Measurements from ENCODE around the gene METTL17. TPM values are rescaled to one million over a fixed set of nuclear protein-coding genes. Genes with fewer than 3 reads are reported as not detected.
A peak's percentile ranks its signal among the peaks of the same experiment; 100 is the strongest.
"Not testable (repeated sequence)": the region's sequence is repeated elsewhere in the genome, so short reads cannot be mapped to it uniquely, and the experiment has no call there.

METTL17 gene
- 100 to 1,000 TPM in 2 of 4 donors, 10 to 100 TPM in 2; 82.8 to 164 (median 114) TPM for total RNA-seq

- TF ChIP-seq POLR2A (IDR thresholded peaks at IDR 0.05) (peak in 1 of 2 donors; percentile 66), CTCF (IDR thresholded peaks at IDR 0.05) (peak in 2 of 6 experiments; percentile 27 to 35)
- WGBS, 2 donors = 0 to 2% methylated on average over 17 to 31 of the region's 42 CpGs
Measured at GRCh38 chr14:20989787-20990600, at the start of gene METTL17. TSS of gene METTL17 (plus strand) at chr14:20989980. CDS start at chr14:20990003, 23 bp downstream.

DNA sequence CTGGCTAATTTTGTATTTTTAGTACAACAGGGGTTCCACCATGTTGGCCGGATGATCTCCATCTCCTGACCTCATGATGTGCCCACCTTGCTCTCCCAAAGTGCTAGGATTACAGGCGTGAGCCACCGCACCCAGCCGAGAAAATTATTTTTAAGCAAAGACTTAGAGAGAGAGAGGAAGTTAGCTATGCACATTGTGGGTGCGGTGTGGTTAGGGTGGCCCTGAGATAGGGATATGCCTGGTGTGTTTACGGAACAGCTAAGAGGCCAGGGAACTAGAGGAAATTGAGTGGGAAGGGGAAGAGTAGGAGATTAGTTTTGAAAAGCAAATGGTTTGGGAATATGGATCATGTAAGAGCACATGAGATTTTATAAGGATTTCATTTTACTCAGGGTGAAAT lies 44.6 kb upstream of the METTL17 start:
- H3K27me3 ChIP-seq; DNase-seq; H3K27ac ChIP-seq; intact Hi-C loops (cut with DNase I); H3K4me1 ChIP-seq; H3K4me3 ChIP-seq (replicated peaks in 1 of 3); H3K9me3 ChIP-seq; H3K36me3 ChIP-seq: not testable (repeated sequence)
- 80 to 87% methylated on average over 6 of the region's 6 CpGs for WGBS, 2 donors

More at GRCh38 chr14:20989787-20990600, at the start of gene METTL17:
- Histone ChIP-seq H3K27ac (peak within 1 kb of the TSS; percentile 67 to 93 (median 86)), H3K27me3 (no peaks in the 10 kb centered on the region), H3K4me1 (peaks cover 14 to 20% of the 10 kb centered on the region in 2 donors), H3K36me3 (peaks cover 20 to 28% of the 10 kb centered on the region in 2 donors), H3K9me3 (no peaks in the 10 kb centered on the region), H3K4me3 (replicated peaks in 1 of 3) (peak within 1 kb of the TSS; percentile 73 to 78 (median 73))
- peak; percentile 94 for DNase-seq
- intact Hi-C loops (cut with DNase I) = no loop called here

GRCh38 chr14:20946707-20947106 lies 43.1 kb upstream of the METTL17 start:
- H3K27ac ChIP-seq; H3K4me3 ChIP-seq (replicated peaks in 1 of 3); H3K9me3 ChIP-seq; H3K4me1 ChIP-seq; H3K27me3 ChIP-seq; DNase-seq; intact Hi-C loops (cut with DNase I); H3K36me3 ChIP-seq: not testable (repeated sequence)
- 83 to 86% methylated on average over 5 to 6 of the region's 9 CpGs for WGBS, 2 donors

GRCh38 chr14:20954736-20955537 lies 34.8 kb upstream of the METTL17 start, which contains the start of gene RNASE2:
TSS of gene RNASE2 (plus strand) at chr14:20955487. CDS start at chr14:20955772, 285 bp downstream.
- H3K36me3 ChIP-seq; H3K27me3 ChIP-seq; DNase-seq; intact Hi-C loops (cut with DNase I); H3K9me3 ChIP-seq; H3K27ac ChIP-seq; H3K4me1 ChIP-seq; H3K4me3 ChIP-seq (replicated peaks in 1 of 3): not testable (repeated sequence)
- 72 to 75% methylated on average over 4 of the region's 4 CpGs for WGBS, 2 donors

DNA sequence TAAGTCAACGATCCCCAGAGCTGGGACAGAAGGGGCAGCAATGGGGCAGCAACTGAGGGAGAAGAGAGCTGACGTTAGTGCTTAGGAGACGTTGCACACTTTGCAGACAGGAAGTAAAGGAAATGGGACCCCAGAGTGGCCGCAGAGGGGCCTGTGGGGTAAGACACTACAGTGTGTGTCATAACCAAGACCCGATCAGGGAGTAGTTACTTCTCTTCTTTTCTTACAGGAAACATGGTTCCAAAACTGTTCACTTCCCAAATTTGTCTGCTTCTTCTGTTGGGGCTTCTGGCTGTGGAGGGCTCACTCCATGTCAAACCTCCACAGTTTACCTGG lies 34.3 kb upstream of the METTL17 start:
- intact Hi-C loops (cut with DNase I); H3K27me3 ChIP-seq; H3K9me3 ChIP-seq; H3K36me3 ChIP-seq; H3K4me3 ChIP-seq (replicated peaks in 1 of 3); H3K27ac ChIP-seq; DNase-seq; H3K4me1 ChIP-seq: not testable (repeated sequence)
- 57 to 59% methylated on average over 5 of the region's 5 CpGs for WGBS, 2 donors

GRCh38 chr14:20956376-20956976 lies 33.3 kb upstream of the METTL17 start:
- no peaks in the 10 kb centered on the region for H3K27me3 ChIP-seq
- DNase-seq = no peak
- WGBS, 2 donors = 81% methylated on average over 11 of the region's 11 CpGs
- TF ChIP-seq POLR2A (IDR thresholded peaks at IDR 0.05) = no peak
- no peak for TF ChIP-seq CTCF (IDR thresholded peaks at IDR 0.05)
- no peak overlapping the region for H3K27ac ChIP-seq
- H3K4me3 ChIP-seq (replicated peaks in 1 of 3) = no peak overlapping the region
- no peaks in the 10 kb centered on the region for H3K36me3 ChIP-seq
- H3K9me3 ChIP-seq = no peaks in the 10 kb centered on the region
- intact Hi-C loops (cut with DNase I) = no loop called here
- no peaks in the 10 kb centered on the region for H3K4me1 ChIP-seq

DNA sequence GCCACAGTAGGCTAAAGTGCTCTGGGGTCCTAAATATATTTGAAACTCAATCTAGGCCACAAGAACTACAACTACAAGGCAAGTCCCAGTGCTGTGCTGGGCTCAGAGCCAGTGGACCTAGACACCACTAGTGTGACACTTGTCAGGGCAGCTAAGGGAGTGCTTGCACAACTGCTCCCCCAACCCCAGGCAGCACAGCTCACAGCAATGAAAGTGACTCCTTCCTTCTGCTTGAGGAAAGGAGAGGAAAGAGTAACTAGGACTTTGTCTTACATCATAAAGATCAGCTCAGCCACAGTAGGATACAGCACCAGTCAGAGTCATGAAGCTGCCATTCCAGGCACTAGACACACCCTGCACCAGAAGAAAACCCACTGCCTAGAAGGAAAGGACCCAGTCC lies 30.8 kb upstream of the METTL17 start:
- H3K27me3 ChIP-seq; H3K4me3 ChIP-seq (replicated peaks in 1 of 3); H3K27ac ChIP-seq; H3K36me3 ChIP-seq; DNase-seq; H3K9me3 ChIP-seq; H3K4me1 ChIP-seq; intact Hi-C loops (cut with DNase I): not testable (repeated sequence)

Data from thyroid gland (tissue), 4 donors.